ENCODE data around the gene FRS3.

Gene FRS3

GRCh38 chr6:41774841-41775240 lies 4.9 kb downstream of the FRS3 start:
- no peak overlapping the region for H3K9ac ChIP-seq (ENCODE audit: low read length)
- H3K4me3 ChIP-seq (ENCODE audit: insufficient read depth, low read length, poor library complexity, severe bottlenecking) = no peak overlapping the region
- no peak overlapping the region for H2AFZ ChIP-seq (ENCODE audit: low read depth, low read length, severe bottlenecking)
- no peaks in the 10 kb centered on the region for H4K20me1 ChIP-seq (ENCODE audit: low read depth, low read length)
- H3K79me2 ChIP-seq (ENCODE audit: insufficient read depth, low read length) = no peaks in the 10 kb centered on the region
- no peaks in the 10 kb centered on the region for H3K9me3 ChIP-seq (ENCODE audit: insufficient read depth, low read length)
- TF ChIP-seq CTCF (IDR thresholded peaks at IDR 0.05; ENCODE audit: insufficient read depth, low read length, poor library complexity, severe bottlenecking) (no peak), EZH2phosphoT487 (conservative IDR thresholded peaks at IDR 0.05; ENCODE audit: low read length) (no peak)
- no peaks in the 10 kb centered on the region for H3K9me2 ChIP-seq (replicated peaks; ENCODE audit: insufficient read depth, low read length)
- peaks cover 9% of the 10 kb centered on the region for H3F3A ChIP-seq (ENCODE audit: insufficient read depth)
- H3K4me2 ChIP-seq (ENCODE audit: low read depth, low read length, poor library complexity, severe bottlenecking) = no peak overlapping the region
- no peaks in the 10 kb centered on the region for H3K27me3 ChIP-seq (ENCODE audit: low read length)
- H3K36me3 ChIP-seq (ENCODE audit: low read length) = no peaks in the 10 kb centered on the region
- H3K27ac ChIP-seq (ENCODE audit: low read depth, low read length) = no peak overlapping the region

- no peaks in the 10 kb centered on the region for H3K27me3 ChIP-seq (ENCODE audit: low read length)
- no peak overlapping the region for H3K27ac ChIP-seq (ENCODE audit: low read depth, low read length)
- H4K20me1 ChIP-seq (ENCODE audit: low read depth, low read length) = no peaks in the 10 kb centered on the region
- H3K79me2 ChIP-seq (ENCODE audit: insufficient read depth, low read length) = no peaks in the 10 kb centered on the region
- H3K9me3 ChIP-seq (ENCODE audit: insufficient read depth, low read length) = no peaks in the 10 kb centered on the region
- no peaks in the 10 kb centered on the region for H3F3A ChIP-seq (ENCODE audit: insufficient read depth)
- H3K9me2 ChIP-seq (replicated peaks; ENCODE audit: insufficient read depth, low read length) = no peaks in the 10 kb centered on the region
- no peak for TF ChIP-seq EZH2phosphoT487 (conservative IDR thresholded peaks at IDR 0.05; ENCODE audit: low read length)
- no peak for TF ChIP-seq CTCF (IDR thresholded peaks at IDR 0.05; ENCODE audit: insufficient read depth, low read length, poor library complexity, severe bottlenecking)
- H3K4me2 ChIP-seq (ENCODE audit: low read depth, low read length, poor library complexity, severe bottlenecking) = no peak overlapping the region
- no peaks in the 10 kb centered on the region for H3K36me3 ChIP-seq (ENCODE audit: low read length)
- H2AFZ ChIP-seq (ENCODE audit: low read depth, low read length, severe bottlenecking) = no peak overlapping the region
- H3K4me3 ChIP-seq (ENCODE audit: insufficient read depth, low read length, poor library complexity, severe bottlenecking) = no peak overlapping the region
- H3K9ac ChIP-seq (ENCODE audit: low read length) = no peak overlapping the region
Observed at GRCh38 chr6:41771058-41771983, 8.4 kb downstream of the FRS3 start.

GRCh38 chr6:41770381-41771057 lies 9.2 kb downstream of the FRS3 start:
- Histone ChIP-seq H3K27ac (ENCODE audit: low read depth, low read length) (no peak overlapping the region), H3K9ac (ENCODE audit: low read length) (no peak overlapping the region), H3K9me3 (ENCODE audit: insufficient read depth, low read length) (no peaks in the 10 kb centered on the region), H3K9me2 (replicated peaks; ENCODE audit: insufficient read depth, low read length) (no peaks in the 10 kb centered on the region), H4K20me1 (ENCODE audit: low read depth, low read length) (no peaks in the 10 kb centered on the region), H3K79me2 (ENCODE audit: insufficient read depth, low read length) (no peaks in the 10 kb centered on the region), H3K4me3 (ENCODE audit: insufficient read depth, low read length, poor library complexity, severe bottlenecking) (no peak overlapping the region), H3K27me3 (ENCODE audit: low read length) (no peaks in the 10 kb centered on the region), H2AFZ (ENCODE audit: low read depth, low read length, severe bottlenecking) (no peak overlapping the region), H3F3A (ENCODE audit: insufficient read depth) (no peaks in the 10 kb centered on the region), H3K4me2 (ENCODE audit: low read depth, low read length, poor library complexity, severe bottlenecking) (no peak overlapping the region), H3K36me3 (ENCODE audit: low read length) (no peaks in the 10 kb centered on the region)
- no peak for TF ChIP-seq EZH2phosphoT487 (conservative IDR thresholded peaks at IDR 0.05; ENCODE audit: low read length)
- TF ChIP-seq CTCF (IDR thresholded peaks at IDR 0.05; ENCODE audit: insufficient read depth, low read length, poor library complexity, severe bottlenecking) = no peak
